HFFc6 (cell line): ENCODE measurements around the gene RAB4B. TPM values are rescaled to one million over a fixed set of nuclear protein-coding genes. Genes with fewer than 3 reads are reported as not detected.
"Not testable (repeated sequence)": the region's sequence is repeated elsewhere in the genome, so short reads cannot be mapped to it uniquely, and the experiment has no call there.

Experiments
- DNase-seq: peaks from one replicate; pipeline ENCODE4 v3.0.0-alpha.2; 2018
- H3K27ac Mint-ChIP-seq: 2 replicates; pipeline ENCODE4 v1.8.0; 2020; ENCODE audit warnings: mild to moderate bottlenecking, mixed read lengths
- H3K27me3 Mint-ChIP-seq: 2 replicates; pipeline ENCODE4 v1.8.0; 2021; ENCODE audit warnings: mild to moderate bottlenecking, moderate library complexity, mixed read lengths; ENCODE audit not compliant: insufficient read depth
- H3K36me3 Mint-ChIP-seq: 2 replicates; pipeline ENCODE4 v1.8.0; 2021; ENCODE audit warnings: low read depth, mixed read lengths
- H3K4me1 Mint-ChIP-seq: 2 replicates; pipeline ENCODE4 v1.8.0; 2020; ENCODE audit warnings: low read depth, mixed read lengths
- H3K4me3 Mint-ChIP-seq: 2 replicates; pipeline ENCODE4 v1.8.0; 2020; ENCODE audit warnings: mild to moderate bottlenecking, moderate library complexity, mixed read lengths
- H3K9me3 Mint-ChIP-seq: 2 replicates; pipeline ENCODE4 v1.8.0; 2020; ENCODE audit warnings: mild to moderate bottlenecking, mixed read lengths
- CTCF ChIP-seq: fragments of 200-600 bp; sonication (generic); IDR thresholded peaks from 2 replicates; pipeline ENCODE4 v1.5.0; 2021; ENCODE audit warnings: antibody characterized with exemption, mild to moderate bottlenecking
- long read RNA-seq: library from polyadenylated mRNA; unstranded; transcript quantifications from one replicate; pipeline ENCODE4 v2.0.0, GENCODE V29; 2019
- total RNA-seq, 6 experiments: library from RNA; stranded (reverse); fragmentation: NEBNext Ultra II Directional; extraction: Animal tissue kit (Norgen Biotek cat#: 25700); gene quantifications; 2 replicates in 1 of 6; 3 replicates in 5 of 6; pipeline ENCODE4 v1.2.3, GENCODE V29; 2021

RAB4B gene
- total RNA-seq = 10 to 100 TPM; 20.4 to 26.4 (median 22.0) TPM
- long read RNA-seq, transcript RAB4B-201 (8 exons, 1,133 nt) = major isoform, 28 of 34 reads
- long read RNA-seq, partial matches to known transcripts = 1 of 34 reads
- long read RNA-seq, other reads (novel, unspliced or antisense) = 4 of 34 reads

GRCh38 chr19:40777937-40778705 is at the start of gene RAB4B:
RAB4B (plus strand) TSS chr19:40778247; CDS start chr19:40778376, 129 bp downstream.
- Mint-ChIP-seq H3K9me3 (no peaks in the 10 kb centered on the region), H3K27ac (peak within 1 kb of the TSS; percentile 91), H3K36me3 (no peaks in the 10 kb centered on the region), H3K27me3 (peaks cover 3% of the 10 kb centered on the region; the same call in 1 of the 2 replicates), H3K4me1 (peaks cover 21% of the 10 kb centered on the region), H3K4me3 (peak within 1 kb of the TSS; percentile 91)
- DNase-seq = peak; percentile 99
- TF ChIP-seq CTCF = peak; percentile 17; the same call in 1 of the 2 replicates

- H3K4me1 Mint-ChIP-seq, H3K27ac Mint-ChIP-seq, H3K27me3 Mint-ChIP-seq, H3K4me3 Mint-ChIP-seq, DNase-seq, H3K9me3 Mint-ChIP-seq: not testable (repeated sequence)
- peaks cover 28% of the 10 kb centered on the region for H3K36me3 Mint-ChIP-seq
These were observed 48.0 kb upstream of the RAB4B start for GRCh38 chr19:40730065-40730464.

GRCh38 chr19:40732304-40732703 is 45.7 kb upstream of the RAB4B start:
- H3K4me3 Mint-ChIP-seq, H3K9me3 Mint-ChIP-seq, H3K27ac Mint-ChIP-seq, DNase-seq, H3K27me3 Mint-ChIP-seq, H3K4me1 Mint-ChIP-seq: not testable (repeated sequence)
- H3K36me3 Mint-ChIP-seq = peaks cover 40% of the 10 kb centered on the region

- Mint-ChIP-seq H3K27ac (no peak overlapping the region), H3K36me3 (peaks cover 45% of the 10 kb centered on the region)
- DNase-seq = no peak
These were observed 44.9 kb upstream of the RAB4B start for GRCh38 chr19:40733149-40733548.

GRCh38 chr19:40735013-40735771 is 42.9 kb upstream of the RAB4B start:
- TF ChIP-seq CTCF = no peak
- H3K36me3 Mint-ChIP-seq = peaks cover 49% of the 10 kb centered on the region
- H3K9me3 Mint-ChIP-seq = no peaks in the 10 kb centered on the region
- DNase-seq = no peak
- peaks cover 4% of the 10 kb centered on the region for H3K27me3 Mint-ChIP-seq
- no peak overlapping the region for H3K4me3 Mint-ChIP-seq
- peaks cover 7% of the 10 kb centered on the region for H3K4me1 Mint-ChIP-seq
- no peak overlapping the region for H3K27ac Mint-ChIP-seq

More at GRCh38 chr19:40733149-40733548, 44.9 kb upstream of the RAB4B start:
- no peak for TF ChIP-seq CTCF
- Mint-ChIP-seq H3K27me3 (no peaks in the 10 kb centered on the region), H3K4me3 (no peak overlapping the region), H3K4me1 (peaks cover 7% of the 10 kb centered on the region), H3K9me3 (no peaks in the 10 kb centered on the region)

GRCh38 chr19:40736661-40737060 is 41.4 kb upstream of the RAB4B start:
- no peak for DNase-seq
- H3K36me3 Mint-ChIP-seq = peaks cover 38% of the 10 kb centered on the region
- peaks cover 6% of the 10 kb centered on the region for H3K27me3 Mint-ChIP-seq
- no peaks in the 10 kb centered on the region for H3K9me3 Mint-ChIP-seq
- no peak overlapping the region for H3K4me3 Mint-ChIP-seq
- no peak overlapping the region for H3K27ac Mint-ChIP-seq
- TF ChIP-seq CTCF = no peak
- H3K4me1 Mint-ChIP-seq = peaks cover 14% of the 10 kb centered on the region
